Right kidney (tissue), 1 donor: ENCODE measurements around the gene RNU2-63P.
A peak's percentile ranks its signal among the peaks of the same experiment; 100 is the strongest.
"Not testable (repeated sequence)": the region's sequence is repeated elsewhere in the genome, so short reads cannot be mapped to it uniquely, and the experiment has no call there.

Experiments
- DNase-seq: peaks from one replicate; pipeline ENCODE4 v3.0.0-alpha.2; 2016

RNU2-63P gene

GRCh38 chr2:88032070-88032702, 15.8 kb upstream of the RNU2-63P start:
- DNase-seq = no peak

GRCh38 chr2:88028931-88029330, 12.6 kb upstream of the RNU2-63P start:
- no peak for DNase-seq

DNA sequence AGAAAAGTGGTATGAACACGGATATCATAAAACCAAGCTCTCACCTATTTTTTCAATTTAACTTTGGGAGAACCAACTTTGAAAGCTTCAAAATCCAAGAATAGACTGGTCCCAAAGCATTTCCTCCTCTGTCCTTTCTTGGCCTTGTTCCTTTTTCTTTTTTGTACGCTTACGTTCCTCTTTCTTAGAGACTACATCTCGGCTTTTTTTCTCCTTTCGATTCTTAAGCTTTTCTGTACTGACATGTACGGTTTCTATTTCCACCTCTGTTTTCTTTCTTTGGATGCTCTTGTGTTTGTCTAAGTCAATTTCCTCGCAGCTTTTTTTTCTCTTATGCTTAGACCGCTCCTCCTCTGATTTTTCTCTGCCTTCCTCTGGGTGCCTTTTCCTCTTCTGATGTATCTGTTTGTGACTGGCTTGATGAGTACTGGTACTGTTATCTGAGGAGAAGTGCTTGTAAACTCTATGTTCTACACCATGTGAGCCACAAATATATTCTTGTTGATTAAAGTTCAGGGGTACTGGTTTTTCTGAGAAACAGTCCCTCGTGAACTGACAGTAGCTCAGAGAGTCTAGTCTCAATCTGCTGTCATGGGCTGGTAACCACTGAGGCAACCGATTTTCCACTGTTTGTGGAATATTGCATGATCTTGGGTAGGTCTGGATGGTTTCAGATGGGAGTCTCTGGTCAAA, 11.5 kb upstream of the RNU2-63P start:
- DNase-seq = no peak

DNA sequence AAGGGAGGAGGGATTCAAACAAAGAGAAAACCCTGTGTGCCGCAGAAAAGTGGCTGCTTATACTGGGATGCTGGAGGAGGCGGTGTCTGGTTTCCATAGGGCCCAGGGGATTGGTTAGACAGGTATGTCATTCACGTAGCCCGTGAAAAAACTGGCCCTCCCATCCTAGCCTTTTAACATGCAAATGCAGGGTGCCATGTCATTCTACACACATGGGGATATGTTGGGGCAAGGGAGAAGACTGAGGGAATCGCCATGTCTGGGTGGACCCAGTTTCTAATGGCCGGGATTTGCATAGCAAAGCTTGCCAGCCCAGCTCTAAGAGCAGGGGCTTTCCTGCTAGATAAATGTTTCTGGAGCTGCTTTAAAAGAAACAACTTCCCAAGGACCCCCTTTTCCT, 8.2 kb upstream of the RNU2-63P start:
- no peak for DNase-seq

DNA sequence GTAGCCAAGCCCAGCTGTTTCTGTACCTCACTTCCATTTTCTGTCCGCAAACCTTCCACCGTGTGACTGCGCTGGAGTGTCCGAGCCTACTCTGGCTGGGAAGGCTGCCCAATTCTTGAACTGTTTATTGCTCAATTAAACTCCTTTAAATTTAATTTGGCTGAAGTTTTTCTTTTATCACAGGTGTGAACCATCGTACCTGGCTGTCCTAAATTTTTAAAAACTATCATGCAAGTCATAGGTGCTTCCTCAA, 6.2 kb upstream of the RNU2-63P start:
- DNase-seq = no peak

DNA sequence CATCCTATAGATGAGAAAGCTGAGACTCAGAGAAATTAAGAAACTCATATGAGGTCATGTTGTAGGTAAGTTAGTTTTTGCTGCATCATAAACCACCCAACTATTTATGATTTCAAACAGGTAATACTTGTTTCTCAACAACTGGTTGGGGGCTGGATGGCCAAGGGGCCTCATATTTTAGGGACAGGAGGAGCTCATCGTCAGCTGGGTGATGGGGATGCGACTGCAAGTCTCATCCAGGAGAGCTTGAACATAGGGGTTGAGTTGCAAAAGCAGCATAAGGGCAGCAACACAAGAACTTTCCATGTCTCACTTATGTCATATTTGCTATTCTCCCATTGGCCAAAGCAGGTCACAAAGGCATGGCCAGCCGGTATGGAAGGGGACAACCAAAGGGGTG, 3.6 kb upstream of the RNU2-63P start:
- no peak for DNase-seq

DNA sequence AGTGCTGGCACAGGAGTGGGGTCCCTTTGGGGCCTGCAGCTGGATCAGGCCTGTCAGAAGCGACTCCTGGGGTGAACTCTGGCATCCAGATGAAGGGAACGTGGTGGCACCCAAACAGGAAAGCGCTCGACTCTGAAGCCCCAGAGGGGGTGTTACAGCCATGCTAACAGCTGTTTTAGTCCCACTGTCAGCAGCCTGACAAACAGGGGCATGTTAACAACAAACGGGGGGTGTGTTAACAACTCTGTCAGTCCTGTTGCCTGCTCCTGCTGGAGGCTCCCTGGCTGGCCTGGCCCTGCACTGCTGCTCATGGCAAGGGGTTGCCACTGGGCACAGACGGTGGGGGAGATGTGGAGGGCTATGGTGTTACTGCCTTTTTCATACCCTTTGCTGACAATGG, 2.6 kb upstream of the RNU2-63P start:
- no peak for DNase-seq

- DNase-seq = not testable (repeated sequence)
Observed at GRCh38 chr2:88018077-88018805, 1.9 kb upstream of the RNU2-63P start.

GRCh38 chr2:88017780-88018038, 1.4 kb upstream of the RNU2-63P start:
- DNase-seq = not testable (repeated sequence)

DNA sequence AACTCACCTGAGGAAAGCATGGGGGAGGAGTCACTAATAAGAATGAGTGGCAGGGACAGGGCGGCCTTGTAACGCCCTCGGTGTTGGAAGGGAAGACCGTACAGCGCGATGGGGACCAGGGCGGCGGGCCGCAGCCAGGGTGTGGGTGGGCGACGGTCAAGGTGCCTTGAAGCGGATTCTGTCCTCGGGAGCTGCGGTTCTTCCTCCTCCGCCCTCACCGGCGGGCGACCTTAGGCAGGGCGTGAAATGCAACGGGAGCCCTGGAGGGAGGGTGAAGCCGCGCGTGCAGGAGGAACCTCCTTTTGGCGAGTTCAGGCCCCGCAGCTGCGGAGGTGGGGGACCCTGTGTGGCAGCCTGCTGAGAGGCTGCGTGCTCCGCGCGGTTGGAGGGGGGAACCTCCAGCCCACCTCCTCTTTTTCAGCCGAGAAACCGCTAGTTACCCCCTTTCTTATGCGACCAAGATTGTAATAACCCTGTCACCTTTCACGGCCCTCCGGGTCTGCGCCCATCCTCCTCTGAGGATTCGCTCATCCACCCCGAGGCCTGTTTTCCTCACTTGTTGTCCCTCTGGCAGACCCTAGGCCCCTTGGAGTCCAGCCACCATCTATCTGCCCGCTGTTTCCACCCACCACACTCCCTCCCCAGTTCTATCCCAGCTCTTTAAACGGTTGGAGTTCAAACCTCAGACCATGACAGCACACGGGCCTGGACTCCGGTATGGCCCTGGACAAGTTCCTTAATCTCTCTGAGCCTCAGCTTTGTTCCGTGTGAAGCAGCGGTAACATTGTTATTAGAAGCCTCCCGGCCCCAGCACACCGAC, 823 bp upstream of the RNU2-63P start:
- DNase-seq = no peak

DNA sequence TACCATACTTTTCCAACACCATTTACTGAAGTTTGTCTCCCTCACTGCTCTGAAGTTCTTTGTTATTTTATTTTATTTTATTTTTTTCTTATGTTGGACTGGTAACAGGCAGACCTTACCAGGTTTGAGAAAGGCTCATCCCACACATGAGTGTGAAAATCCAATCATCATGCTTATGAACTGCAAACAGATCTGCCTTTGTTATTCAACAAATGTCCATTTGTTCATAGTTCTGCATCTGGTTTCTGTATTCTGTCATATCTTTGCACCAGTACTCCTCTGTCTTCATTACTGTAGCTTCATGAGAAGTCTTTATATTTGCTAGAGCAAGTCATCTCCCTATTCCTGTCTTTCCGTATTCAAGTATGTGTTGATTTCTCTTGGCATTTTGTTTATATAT, 5.3 kb downstream of the RNU2-63P start:
- DNase-seq = no peak

GRCh38 chr2:88010136-88010535, 6.2 kb downstream of the RNU2-63P start:
- no peak for DNase-seq

- DNase-seq = no peak
Observed at GRCh38 chr2:88006912-88007439, 9.4 kb downstream of the RNU2-63P start.

- DNase-seq = no peak
Observed at GRCh38 chr2:88005776-88006175, 10.6 kb downstream of the RNU2-63P start.

- peak; percentile 45 for DNase-seq
Observed at GRCh38 chr2:88003074-88003755, 13.1 kb downstream of the RNU2-63P start.

- no peak for DNase-seq
Observed at GRCh38 chr2:88002359-88002707, 14.0 kb downstream of the RNU2-63P start.

DNA sequence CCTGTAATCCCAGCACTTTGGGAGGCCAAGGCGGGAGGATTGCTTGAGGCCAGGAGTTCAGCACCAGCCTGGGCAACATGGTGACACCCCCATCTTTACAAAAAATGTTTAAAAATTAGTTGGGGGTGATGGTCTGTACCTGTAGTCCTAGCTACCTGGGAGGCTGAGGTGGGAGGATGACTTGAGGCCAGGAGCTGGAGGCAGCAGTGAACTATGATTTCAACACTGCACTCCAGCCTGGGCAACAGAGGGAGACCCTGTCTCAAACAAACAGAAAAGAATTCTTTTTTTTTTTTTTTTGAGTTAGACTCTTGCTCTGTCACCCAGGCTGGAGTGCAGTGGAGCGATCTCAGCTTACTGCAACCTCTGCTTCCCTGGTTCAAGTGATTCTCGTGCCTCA, 15.9 kb downstream of the RNU2-63P start:
- DNase-seq = not testable (repeated sequence)

- DNase-seq = no peak
Observed at GRCh38 chr2:87996570-87996969, 19.8 kb downstream of the RNU2-63P start.

GRCh38 chr2:87995756-87996155, 20.6 kb downstream of the RNU2-63P start:
- no peak for DNase-seq

GRCh38 chr2:87994304-87994850, 22.0 kb downstream of the RNU2-63P start:
- not testable (repeated sequence) for DNase-seq

GRCh38 chr2:87992569-87992968, 23.8 kb downstream of the RNU2-63P start:
- DNase-seq = not testable (repeated sequence)

GRCh38 chr2:87987473-87987872, 28.9 kb downstream of the RNU2-63P start:
- not testable (repeated sequence) for DNase-seq
